HG03457 (cell line): ENCODE results near the gene TMEM92.

Experiments used
- ATAC-seq: cut with Tn5 transposase; IDR thresholded peaks from one replicate; pipeline ENCODE4 v1.9.1; 2021; ENCODE audit warnings: moderate number of reproducible peaks; ENCODE audit not compliant: unreplicated experiment

TMEM92 gene

GRCh38 chr17:50274142-50274896 is at the start of gene TMEM92:
Gene TMEM92, plus strand, starts transcription at chr17:50274466. Its CDS starts 36 bp downstream, at chr17:50274502.
- ATAC-seq, result no peak

GRCh38 chr17:50225701-50226240 is 48.5 kb upstream of the TMEM92 start:
- ATAC-seq, result no peak

- ATAC-seq, result no peak
These were observed 39.7 kb upstream of the TMEM92 start for GRCh38 chr17:50234581-50234980.

- no peak for ATAC-seq
These were observed 36.4 kb upstream of the TMEM92 start for GRCh38 chr17:50237901-50238300.

GRCh38 chr17:50238601-50239280 is 35.5 kb upstream of the TMEM92 start:
- no peak for ATAC-seq

GRCh38 chr17:50239937-50240336 is 34.3 kb upstream of the TMEM92 start:
- ATAC-seq, result no peak

- no peak for ATAC-seq
These were observed 33.4 kb upstream of the TMEM92 start for GRCh38 chr17:50240851-50241250.

- no peak for ATAC-seq
These were observed 32.8 kb upstream of the TMEM92 start for GRCh38 chr17:50241431-50241830.

- ATAC-seq, result no peak
These were observed 29.5 kb upstream of the TMEM92 start for GRCh38 chr17:50244771-50245170.

GRCh38 chr17:50248255-50248654 is 26.0 kb upstream of the TMEM92 start:
- ATAC-seq, result no peak

GRCh38 chr17:50252781-50253180 is 21.5 kb upstream of the TMEM92 start:
- ATAC-seq, result no peak

- no peak for ATAC-seq
These were observed 18.3 kb upstream of the TMEM92 start for GRCh38 chr17:50255766-50256635.

GRCh38 chr17:50256826-50257618 is 17.2 kb upstream of the TMEM92 start:
- ATAC-seq, result no peak

- ATAC-seq, result no peak
These were observed 16.5 kb upstream of the TMEM92 start for GRCh38 chr17:50257676-50258224.

- no peak for ATAC-seq
These were observed 15.4 kb upstream of the TMEM92 start for GRCh38 chr17:50258647-50259476.

- no peak for ATAC-seq
These were observed 14.6 kb upstream of the TMEM92 start for GRCh38 chr17:50259477-50260324.

- ATAC-seq, result no peak
These were observed 13.8 kb upstream of the TMEM92 start for GRCh38 chr17:50260501-50260911.
